ENCODE data around the gene MAML2. TPM values are rescaled to one million over a fixed set of nuclear protein-coding genes. Genes with fewer than 3 reads are reported as not detected.

MAML2 gene
- total and polyA plus RNA-seq, 2 of the 13 experiments (the other 11 are each of a cell fraction or from before 2014, with no cell fraction given): 2.3 to 25.9 TPM

DNA sequence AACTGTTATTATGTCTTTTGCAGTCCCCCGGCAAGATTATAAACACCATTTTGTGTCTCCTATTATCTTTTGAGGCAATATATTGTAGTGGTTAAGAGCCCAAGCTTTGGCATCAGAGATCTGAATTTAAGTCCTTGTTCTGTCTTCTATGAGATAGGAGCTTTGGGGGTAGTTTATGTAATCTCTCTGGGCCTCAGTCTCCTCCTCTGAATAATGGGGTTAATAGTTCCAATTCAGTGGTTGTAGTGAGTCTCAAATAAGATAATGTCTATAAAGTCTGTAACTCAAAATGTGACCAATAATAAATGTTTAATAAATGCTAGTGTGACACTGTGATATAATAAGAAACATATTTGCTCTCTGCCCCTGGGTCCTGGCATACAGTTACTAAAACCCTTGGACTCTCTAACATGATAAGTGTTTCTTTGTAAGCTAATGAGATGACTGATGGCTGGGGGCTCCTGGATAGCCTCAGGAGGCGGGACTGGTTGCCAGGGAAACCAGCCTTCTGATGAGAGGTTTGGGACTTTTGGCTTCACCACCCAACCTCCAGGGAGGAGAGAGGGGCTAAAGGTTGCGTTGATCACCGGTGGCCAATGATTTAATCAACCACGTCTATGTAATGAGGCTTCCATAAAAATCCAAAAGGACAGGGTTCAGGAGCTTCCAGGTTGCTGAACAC is 235.7 kb downstream of the MAML2 start:
- H3K27me3 ChIP-seq (ENCODE audit: control insufficient read depth in 1 of 2, insufficient read depth in 2 of 2, low read length in 2 of 2): no peaks in the 10 kb centered on the region
- peaks cover 76% of the 10 kb centered on the region for H3K4me1 ChIP-seq (ENCODE audit: insufficient read depth, low read length)
- no peak overlapping the region for H2AFZ ChIP-seq (ENCODE audit: low read length)
- DNase-seq (ENCODE audit: low spot score): peak; percentile 12
- in situ Hi-C loops (cut with HindIII; ENCODE audit: extremely low pct_ligation_motif_present, low pct_unique_long_range_greater_than_20kb) (no loop called here), intact Hi-C loops (cut with micrococcal nuclease; ENCODE audit: unreplicated experiment) (no loop called here)
- FAIRE-seq: no peak
- 100% methylated on average over 2 of the region's 5 CpGs for WGBS (ENCODE audit: low lambda C conversion rate)
- peaks cover 3% of the 10 kb centered on the region for H3K79me2 ChIP-seq (ENCODE audit: insufficient read depth, low read length)
- no peak overlapping the region for H3K4me3 ChIP-seq (replicated peaks in 1 of 3; ENCODE audit: insufficient read depth in 1 of 3, low read depth in 2 of 3, low read length in 3 of 3)
- BruUV-seq (replicated peaks): no TSS peak
- H3K9me3 ChIP-seq (ENCODE audit: low read length): no peaks in the 10 kb centered on the region
- ATAC-seq: no peak
- H3K9ac ChIP-seq (ENCODE audit: insufficient read depth, low read depth, low read length): no peak overlapping the region
- H3K36me3 ChIP-seq (replicated peaks in 1 of 2; ENCODE audit: control insufficient read depth in 1 of 2, insufficient read depth in 2 of 2, low read length in 2 of 2): peaks cover 2 to 7% of the 10 kb centered on the region in 2 experiments; a peak in 2 of 5 replicates
- TF ChIP-seq ZNF629 (CRISPR knock-in tag; conservative IDR thresholded peaks at IDR 0.05) (peak; percentile 74), SRY (CRISPR knock-in tag; IDR thresholded peaks at IDR 0.05) (no peak)
- ChIA-PET CTCF (ENCODE audit: low intra/inter-chr PET ratio, low total read pairs) (no interaction called here), POLR2A (interaction anchor here (0.7 kb wide), 1 partner anchor 18 kb away, joined by 3 read pairs; no protein-coding TSS in a partner anchor)
- no peak overlapping the region for H3K27ac ChIP-seq (ENCODE audit: extremely low read length, insufficient read depth, low read length)
- H4K20me1 ChIP-seq (ENCODE audit: insufficient read depth, low read length): no peaks in the 10 kb centered on the region
- H3K4me2 ChIP-seq (ENCODE audit: low read depth, low read length): no peak overlapping the region

DNA sequence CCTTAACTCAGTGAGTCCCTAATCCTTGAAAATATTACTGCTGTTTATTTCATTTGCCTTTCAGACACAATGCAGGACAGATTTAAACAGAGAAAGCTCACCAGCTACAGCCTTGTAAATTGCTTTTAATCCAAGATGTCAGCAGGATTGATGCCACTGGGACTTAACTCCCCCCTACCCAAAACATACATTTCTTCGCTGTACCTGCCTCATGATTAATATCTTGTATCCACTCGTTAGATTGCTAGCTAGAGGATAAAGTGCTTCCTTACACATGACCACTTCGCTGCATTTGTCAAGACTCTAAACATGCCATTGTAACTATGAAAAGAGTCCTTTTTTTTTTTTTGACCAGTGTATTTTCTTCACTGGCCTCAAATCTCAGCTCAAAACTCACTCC is 236.3 kb downstream of the MAML2 start:
- ChIA-PET CTCF (ENCODE audit: low intra/inter-chr PET ratio, low total read pairs) (no interaction called here), POLR2A (no interaction called here)
- Histone ChIP-seq H3K9ac (ENCODE audit: insufficient read depth, low read depth, low read length) (no peak overlapping the region), H3K27me3 (ENCODE audit: control insufficient read depth in 1 of 2, insufficient read depth in 2 of 2, low read length in 2 of 2) (no peaks in the 10 kb centered on the region), H3K4me2 (ENCODE audit: low read depth, low read length) (no peak overlapping the region), H3K79me2 (ENCODE audit: insufficient read depth, low read length) (peaks cover 3% of the 10 kb centered on the region), H3K36me3 (replicated peaks in 1 of 2; ENCODE audit: control insufficient read depth in 1 of 2, insufficient read depth in 2 of 2, low read length in 2 of 2) (peaks cover 2 to 6% of the 10 kb centered on the region in 2 experiments; a peak in 1 of 5 replicates), H3K27ac (ENCODE audit: extremely low read length, insufficient read depth, low read length) (no peak overlapping the region), H4K20me1 (ENCODE audit: insufficient read depth, low read length) (no peaks in the 10 kb centered on the region), H2AFZ (ENCODE audit: low read length) (no peak overlapping the region), H3K4me1 (ENCODE audit: insufficient read depth, low read length) (peaks cover 83% of the 10 kb centered on the region), H3K9me3 (ENCODE audit: low read length) (no peaks in the 10 kb centered on the region), H3K4me3 (replicated peaks in 1 of 3; ENCODE audit: insufficient read depth in 1 of 3, low read depth in 2 of 3, low read length in 3 of 3) (no peak overlapping the region)
- intact Hi-C loops (cut with micrococcal nuclease; ENCODE audit: unreplicated experiment): no loop called here
- FAIRE-seq (no peak), DNase-seq (ENCODE audit: low spot score) (no peak), ATAC-seq (no peak)
- 89% methylated on average over 3 of the region's 3 CpGs for WGBS (ENCODE audit: low lambda C conversion rate)
- in situ Hi-C loops (cut with HindIII; ENCODE audit: extremely low pct_ligation_motif_present, low pct_unique_long_range_greater_than_20kb): no loop called here
- BruUV-seq (replicated peaks): no TSS peak
- TF ChIP-seq TEAD3 (CRISPR knock-in tag; optimal IDR thresholded peaks at IDR 0.05; ENCODE audit: borderline replicate concordance) (no peak), FLYWCH1 (CRISPR knock-in tag; IDR thresholded peaks at IDR 0.05) (no peak), FOSL1 (CRISPR knock-in tag; IDR thresholded peaks at IDR 0.05; ENCODE audit: borderline replicate concordance) (no peak), JDP2 (CRISPR knock-in tag; IDR thresholded peaks at IDR 0.05; ENCODE audit: borderline replicate concordance) (no peak), EEA1 (CRISPR knock-in tag; IDR thresholded peaks at IDR 0.05; ENCODE audit: borderline replicate concordance) (no peak), HOXA5 (CRISPR knock-in tag; IDR thresholded peaks at IDR 0.05) (no peak), ZNF543 (CRISPR knock-in tag; IDR thresholded peaks at IDR 0.05) (no peak), FOXM1 (CRISPR knock-in tag; IDR thresholded peaks at IDR 0.05) (no peak), ZBTB20 (CRISPR knock-in tag; IDR thresholded peaks at IDR 0.05; ENCODE audit: borderline replicate concordance, low read depth) (no peak), U2AF2 (IDR thresholded peaks at IDR 0.05; ENCODE audit: low read depth, low read length) (no peak), HDAC2 (CRISPR knock-in tag; IDR thresholded peaks at IDR 0.05) (no peak), ATF1 (CRISPR knock-in tag; IDR thresholded peaks at IDR 0.05) (no peak), SALL2 (CRISPR knock-in tag; IDR thresholded peaks at IDR 0.05) (no peak), PHF21A (CRISPR knock-in tag; IDR thresholded peaks at IDR 0.05) (no peak), ZC3H13 (CRISPR knock-in tag; IDR thresholded peaks at IDR 0.05) (no peak), ZNF629 (CRISPR knock-in tag; conservative IDR thresholded peaks at IDR 0.05) (no peak)
- TF ChIP-seq, protein P1, sequence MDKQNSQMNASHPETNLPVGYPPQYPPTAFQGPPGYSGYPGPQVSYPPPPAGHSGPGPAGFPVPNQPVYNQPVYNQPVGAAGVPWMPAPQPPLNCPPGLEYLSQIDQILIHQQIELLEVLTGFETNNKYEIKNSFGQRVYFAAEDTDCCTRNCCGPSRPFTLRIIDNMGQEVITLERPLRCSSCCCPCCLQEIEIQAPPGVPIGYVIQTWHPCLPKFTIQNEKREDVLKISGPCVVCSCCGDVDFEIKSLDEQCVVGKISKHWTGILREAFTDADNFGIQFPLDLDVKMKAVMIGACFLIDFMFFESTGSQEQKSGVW (CRISPR knock-in tag; IDR thresholded peaks at IDR 0.05; ENCODE audit: borderline replicate concordance): no peak
